ENCODE measurements around the gene ADD3. TPM values are rescaled to one million over a fixed set of nuclear protein-coding genes. Genes with fewer than 3 reads are reported as not detected.

The ADD3 gene
- total and polyA plus RNA-seq, 2 donors (not counting 3 experiments of a cell fraction or from before 2014, with no cell fraction given) = 14.9 to 55.2 TPM

GRCh38 chr10:110109511-110109910 lies 101.7 kb downstream of the ADD3 start:
- no peaks in the 10 kb centered on the region for H3K79me2 ChIP-seq (ENCODE audit: control insufficient read depth, insufficient read depth, low read length)
- H3K36me3 ChIP-seq (ENCODE audit: control insufficient read depth in 2 of 2, extremely low read depth in 1 of 2, insufficient read depth in 2 of 2, low read length in 2 of 2) = peaks cover 0 to 5% of the 10 kb centered on the region in 2 experiments
- FAIRE-seq (no peak), DNase-seq (ENCODE audit: low read depth, low spot score) (no peak)
- POLR2A ChIA-PET = no interaction called here
- no peak overlapping the region for H3K27ac ChIP-seq (ENCODE audit: insufficient read depth, low read depth, low read length)
- no peaks in the 10 kb centered on the region for H3K27me3 ChIP-seq (ENCODE audit: control insufficient read depth in 2 of 2, insufficient read depth in 2 of 2, low read length in 2 of 2)
- H3K4me2 ChIP-seq (ENCODE audit: insufficient read depth, low read length) = no peak overlapping the region
- H3K4me3 ChIP-seq (replicated peaks in 1 of 3; ENCODE audit: insufficient read depth in 1 of 3, low read depth in 1 of 3, low read length in 3 of 3) = no peak overlapping the region
- H3K9me3 ChIP-seq (replicated peaks; ENCODE audit: control insufficient read depth, insufficient read depth, low read length) = no peaks in the 10 kb centered on the region
- dilution Hi-C loops (cut with MboI; ENCODE audit: extremely low pct_ligation_motif_present, low sequenced_read_pairs) (no loop called here), intact Hi-C loops (cut with micrococcal nuclease) (no loop called here)
- no TSS peak for BruUV-seq (replicated peaks)
- H2AFZ ChIP-seq (ENCODE audit: low read depth, low read length) = no peak overlapping the region
- no peaks in the 10 kb centered on the region for H3K9me1 ChIP-seq (replicated peaks; ENCODE audit: control insufficient read depth, extremely low read depth, insufficient read depth, low read length)
- no peak overlapping the region for H3K9ac ChIP-seq (replicated peaks; ENCODE audit: extremely low read depth, insufficient read depth, low read length)
- TF ChIP-seq POLR2A (IDR thresholded peaks at IDR 0.05; ENCODE audit: low read depth, low read length) = no peak
- TF ChIP-seq GATA2 (IDR thresholded peaks at IDR 0.05; ENCODE audit: insufficient read depth, insufficient read length, low read depth, low read length) = no peak
- no peak for TF ChIP-seq JUN (IDR thresholded peaks at IDR 0.05; ENCODE audit: borderline replicate concordance, insufficient read depth, insufficient read length, low read depth)
- no peak for TF ChIP-seq EZH2 (IDR thresholded peaks at IDR 0.05; ENCODE audit: borderline replicate concordance, low read depth, low read length, severe bottlenecking)
- no peak for TF ChIP-seq CTCF (IDR thresholded peaks at IDR 0.05; ENCODE audit: extremely low read depth in 1 of 2, insufficient read depth in 1 of 2, low read depth in 1 of 2, low read length in 2 of 2)
- no peak for TF ChIP-seq MAX (IDR thresholded peaks at IDR 0.05; ENCODE audit: insufficient read depth, insufficient read length)
- no peak for TF ChIP-seq POLR2AphosphoS5 (IDR thresholded peaks at IDR 0.05; ENCODE audit: insufficient read depth, low read depth, low read length)
- no peak for TF ChIP-seq MYC (IDR thresholded peaks at IDR 0.05; ENCODE audit: low read depth, low read length)
- TF ChIP-seq FOS (IDR thresholded peaks at IDR 0.05; ENCODE audit: borderline replicate concordance, insufficient read depth, low read length) = no peak
- CTCF ChIA-PET = interaction anchor here (1.1 to 3.0 kb wide), 3 partner anchors 9 to 225 kb away, joined by 3 to 12 read pairs (median 8); no protein-coding TSS in a partner anchor
- no peaks in the 10 kb centered on the region for H4K20me1 ChIP-seq (replicated peaks; ENCODE audit: control insufficient read depth, extremely low read depth, insufficient read depth, low read length)
- H3K4me1 ChIP-seq (ENCODE audit: control insufficient read depth, extremely low read depth, insufficient read depth, low read length) = no peaks in the 10 kb centered on the region
